ENCODE results near the gene CABCOCO1.

- TF ChIP-seq, protein P1, sequence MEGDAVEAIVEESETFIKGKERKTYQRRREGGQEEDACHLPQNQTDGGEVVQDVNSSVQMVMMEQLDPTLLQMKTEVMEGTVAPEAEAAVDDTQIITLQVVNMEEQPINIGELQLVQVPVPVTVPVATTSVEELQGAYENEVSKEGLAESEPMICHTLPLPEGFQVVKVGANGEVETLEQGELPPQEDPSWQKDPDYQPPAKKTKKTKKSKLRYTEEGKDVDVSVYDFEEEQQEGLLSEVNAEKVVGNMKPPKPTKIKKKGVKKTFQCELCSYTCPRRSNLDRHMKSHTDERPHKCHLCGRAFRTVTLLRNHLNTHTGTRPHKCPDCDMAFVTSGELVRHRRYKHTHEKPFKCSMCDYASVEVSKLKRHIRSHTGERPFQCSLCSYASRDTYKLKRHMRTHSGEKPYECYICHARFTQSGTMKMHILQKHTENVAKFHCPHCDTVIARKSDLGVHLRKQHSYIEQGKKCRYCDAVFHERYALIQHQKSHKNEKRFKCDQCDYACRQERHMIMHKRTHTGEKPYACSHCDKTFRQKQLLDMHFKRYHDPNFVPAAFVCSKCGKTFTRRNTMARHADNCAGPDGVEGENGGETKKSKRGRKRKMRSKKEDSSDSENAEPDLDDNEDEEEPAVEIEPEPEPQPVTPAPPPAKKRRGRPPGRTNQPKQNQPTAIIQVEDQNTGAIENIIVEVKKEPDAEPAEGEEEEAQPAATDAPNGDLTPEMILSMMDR (IDR thresholded peaks at IDR 0.05): no peak
- TF ChIP-seq EP300 (IDR thresholded peaks at IDR 0.05): no peak
Measured at GRCh38 chr10:61760943-61761824, 98.5 kb downstream of the CABCOCO1 start.

Measured in sigmoid colon (tissue), 4 donors.